Coronary artery (tissue), 2 donors: ENCODE measurements around the gene PSD.
"Not testable (repeated sequence)": the region's sequence is repeated elsewhere in the genome, so short reads cannot be mapped to it uniquely, and the experiment has no call there.

Experiments
- DNase-seq: peaks from one replicate; pipeline ENCODE4 v3.0.0-alpha.2; 2017; ENCODE audit warnings: low spot score
- H3K27ac ChIP-seq, 2 donors: fragments of 200-600 bp; sonication (generic); one replicate each; pipeline ENCODE4 v1.5.1; 2016 to 2019
- H3K4me3 ChIP-seq: fragments of 200-600 bp; sonication (generic); 2 replicates; pipeline ENCODE4 v1.5.1; 2016; ENCODE audit warnings: mild to moderate bottlenecking, moderate library complexity
- CTCF ChIP-seq: fragments of 200-600 bp; sonication (generic); IDR thresholded peaks from one replicate; pipeline ENCODE4 v1.5.1; 2019; ENCODE audit warnings: antibody characterized with exemption

PSD gene

GRCh38 chr10:102461187-102462054 is 42.8 kb upstream of the PSD start:
- DNase-seq: no peak
- H3K27ac ChIP-seq: no peak overlapping the region
- peak overlapping the region; percentile 79 for H3K4me3 ChIP-seq
- TF ChIP-seq CTCF: no peak

- no peak overlapping the region for H3K27ac ChIP-seq
- DNase-seq: no peak
- no peak for TF ChIP-seq CTCF
These were observed 42.2 kb upstream of the PSD start for GRCh38 chr10:102460836-102461186.

GRCh38 chr10:102458656-102459055 is 40.1 kb upstream of the PSD start:
- no peak overlapping the region for H3K4me3 ChIP-seq
- H3K27ac ChIP-seq: no peak overlapping the region
- no peak for DNase-seq
- no peak for TF ChIP-seq CTCF

More at GRCh38 chr10:102460836-102461186, 42.2 kb upstream of the PSD start:
- H3K4me3 ChIP-seq: peak overlapping the region; percentile 79

GRCh38 chr10:102457591-102458150 is 39.1 kb upstream of the PSD start:
- DNase-seq: no peak
- no peak overlapping the region for H3K27ac ChIP-seq

GRCh38 chr10:102455893-102456471 is 37.4 kb upstream of the PSD start:
- H3K4me3 ChIP-seq: no peak overlapping the region
- DNase-seq: no peak
- no peak for TF ChIP-seq CTCF
- peak overlapping the region in 1 of 2 donors; percentile 52 for H3K27ac ChIP-seq

More at GRCh38 chr10:102457591-102458150, 39.1 kb upstream of the PSD start:
- TF ChIP-seq CTCF: no peak
- H3K4me3 ChIP-seq: no peak overlapping the region

- not testable (repeated sequence) for DNase-seq, H3K4me3 ChIP-seq
- H3K27ac ChIP-seq: peak overlapping the region in 1 of 2 donors; percentile 28
These were observed 36.3 kb upstream of the PSD start for GRCh38 chr10:102454662-102455487.

- no peak overlapping the region for H3K4me3 ChIP-seq
These were observed 34.9 kb upstream of the PSD start for GRCh38 chr10:102453502-102453901.

More at GRCh38 chr10:102453502-102453901, 34.9 kb upstream of the PSD start:
- peak overlapping the region; percentile 1 to 70 for H3K27ac ChIP-seq
- no peak for DNase-seq
- no peak for TF ChIP-seq CTCF
